Activated T-cell treated with anti-CD3 and anti-CD28 coated beads for 4 hours (primary cell): ENCODE data around the gene INSRR.

ENCODE experiments used
- DNase-seq: peaks from one replicate; pipeline ENCODE4 v3.0.0-alpha.2; 2020

Gene INSRR

DNA sequence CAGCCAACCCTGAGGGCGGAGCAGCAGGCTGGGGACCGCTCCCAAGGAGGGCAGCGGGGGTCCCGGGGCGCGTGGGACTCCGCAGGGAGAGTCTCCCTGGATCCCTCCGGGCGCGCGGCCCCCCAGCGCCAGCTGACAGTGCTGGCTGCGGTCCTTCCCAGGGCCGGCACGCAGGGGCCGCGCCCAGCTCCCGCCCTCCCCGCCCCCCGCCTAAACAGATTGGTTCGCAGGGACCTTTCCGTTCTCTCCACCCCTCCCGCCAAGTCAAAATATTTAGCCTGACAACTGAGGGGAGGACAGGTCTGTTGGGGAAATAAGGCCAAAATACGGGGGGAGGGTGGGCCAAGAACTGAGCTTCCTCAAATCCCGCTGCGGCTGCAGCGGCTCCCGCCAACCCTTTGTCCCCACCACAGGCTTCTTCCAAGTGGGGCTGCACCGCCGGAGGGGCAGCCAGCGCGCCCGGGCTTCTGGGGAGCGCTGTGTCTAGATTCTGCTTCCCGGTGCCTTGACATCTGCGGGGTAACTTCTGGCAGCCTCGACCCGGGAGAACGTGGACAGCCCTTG is at the start of gene INSRR:
Gene INSRR (minus strand): TSS at position 159 of the 564 bp plus-strand sequence. CDS start 496 bp downstream, outside the sequence.
- DNase-seq: no peak

DNA sequence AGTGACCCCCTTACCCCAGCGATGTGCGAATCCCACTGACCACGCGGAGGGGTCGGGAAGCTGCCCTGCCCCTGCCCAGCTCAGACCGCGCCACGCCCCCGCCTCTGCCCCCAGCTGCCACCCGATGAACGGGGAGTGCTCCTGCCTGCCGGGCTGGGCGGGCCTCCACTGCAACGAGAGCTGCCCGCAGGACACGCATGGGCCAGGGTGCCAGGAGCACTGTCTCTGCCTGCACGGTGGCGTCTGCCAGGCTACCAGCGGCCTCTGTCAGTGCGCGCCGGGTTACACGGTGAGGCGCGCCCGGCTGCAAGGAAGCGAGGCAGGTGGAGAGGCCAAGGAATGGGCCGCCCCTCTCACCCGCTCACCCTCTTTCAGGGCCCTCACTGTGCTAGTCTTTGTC is 49.6 kb upstream of the INSRR start:
- no peak for DNase-seq

DNA sequence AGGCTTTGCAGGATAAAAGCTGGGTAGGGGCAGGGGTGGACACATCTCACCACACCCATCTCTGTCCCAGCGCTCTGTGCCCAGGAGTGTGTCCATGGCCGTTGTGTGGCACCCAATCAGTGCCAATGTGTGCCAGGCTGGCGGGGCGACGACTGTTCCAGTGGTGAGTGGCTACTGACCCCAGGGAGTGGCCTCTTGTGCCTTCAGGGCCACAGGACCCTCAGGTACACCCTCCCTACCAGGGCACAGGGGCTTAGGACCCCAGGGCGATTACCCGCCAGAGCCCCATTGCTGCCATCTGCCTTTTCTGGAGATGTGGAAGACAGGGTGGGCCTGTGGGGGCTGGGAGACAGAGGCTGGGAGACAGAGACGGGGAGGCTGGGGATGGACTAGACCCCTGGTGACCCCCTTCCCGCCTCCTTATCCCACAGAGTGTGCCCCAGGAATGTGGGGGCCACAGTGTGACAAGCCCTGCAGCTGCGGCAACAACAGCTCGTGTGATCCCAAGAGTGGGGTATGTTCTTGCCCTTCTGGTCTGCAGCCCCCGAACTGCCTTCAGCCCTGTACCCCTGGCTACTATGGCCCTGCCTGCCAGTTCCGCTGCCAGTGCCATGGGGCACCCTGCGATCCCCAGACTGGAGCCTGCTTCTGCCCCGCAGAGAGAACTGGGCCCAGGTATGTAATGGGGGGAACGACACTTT is 47.4 kb upstream of the INSRR start:
- no peak for DNase-seq

DNA sequence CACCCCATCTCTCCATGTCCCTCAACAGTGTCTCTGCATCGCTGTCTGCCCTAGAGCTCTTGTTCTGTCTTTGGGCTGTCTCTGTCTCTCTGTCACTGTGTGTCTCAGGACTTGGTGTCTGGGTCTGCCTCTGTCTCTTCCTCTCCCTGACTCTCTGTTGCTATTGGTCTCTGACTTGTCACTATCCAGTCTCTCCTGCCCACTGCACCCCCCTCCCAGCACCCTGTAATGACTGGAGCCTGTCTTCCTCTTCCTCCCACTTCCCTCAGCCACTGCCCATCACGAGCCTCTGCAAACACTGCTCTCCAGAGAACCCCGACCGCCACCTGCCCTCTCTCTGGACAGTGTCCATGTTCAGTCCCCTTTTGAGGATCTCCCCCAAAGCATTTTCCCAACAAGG is 46.7 kb upstream of the INSRR start:
- no peak for DNase-seq

DNA sequence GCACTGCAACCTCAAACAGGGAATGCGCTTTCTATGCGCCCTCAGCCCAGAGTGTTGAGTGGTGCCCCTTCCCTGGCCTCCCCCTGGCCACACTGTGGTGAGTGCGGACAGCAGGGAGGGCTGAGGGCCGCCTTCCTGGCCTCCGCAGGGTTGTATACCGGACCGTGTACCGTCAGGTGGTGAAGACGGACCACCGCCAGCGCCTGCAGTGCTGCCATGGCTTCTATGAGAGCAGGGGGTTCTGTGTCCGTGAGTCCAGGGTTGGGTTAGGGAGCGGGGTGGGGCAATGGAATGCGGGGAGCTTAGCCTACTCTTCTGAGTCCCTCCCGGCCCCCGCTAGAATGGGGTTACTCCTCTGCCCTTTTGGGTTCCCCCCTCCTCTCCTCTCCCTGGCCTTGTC is 46.3 kb upstream of the INSRR start:
- no peak for DNase-seq

DNA sequence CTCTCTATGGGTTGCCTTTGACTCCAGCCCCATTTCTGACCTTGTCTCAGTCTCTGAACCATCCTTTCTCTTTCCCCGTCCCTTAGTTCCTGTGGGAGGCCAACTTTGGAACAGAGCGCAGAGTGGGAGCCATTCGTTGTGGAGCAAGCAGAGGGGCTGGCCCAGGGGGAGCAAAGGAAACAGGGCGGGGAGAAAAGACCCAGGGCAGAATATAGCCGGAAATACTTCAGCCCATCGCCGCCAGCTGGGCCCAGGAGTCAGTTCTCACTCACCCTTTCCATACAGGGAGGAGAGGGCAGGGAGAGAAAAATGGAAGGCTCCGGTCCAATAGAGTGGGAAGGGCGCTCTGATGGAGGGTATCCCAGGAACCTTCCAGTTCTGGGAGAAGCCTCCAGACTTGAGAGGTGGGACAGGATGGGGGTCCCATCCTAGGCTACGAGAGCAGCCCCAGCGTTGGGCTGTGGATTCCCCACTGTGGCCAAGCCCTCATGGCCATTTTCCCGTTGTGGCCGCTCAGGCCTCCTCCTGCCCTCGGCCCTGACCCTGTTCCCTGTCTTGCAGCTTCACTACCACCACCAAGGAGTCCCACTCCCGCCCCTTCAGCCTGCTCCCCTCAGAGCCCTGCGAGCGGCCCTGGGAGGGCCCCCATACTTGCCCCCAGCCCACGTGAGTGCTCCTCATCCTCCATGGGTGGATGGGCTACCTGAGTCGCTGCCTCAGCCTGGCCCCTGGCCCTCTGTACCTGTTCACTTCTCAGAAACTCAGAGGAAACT is 45.5 kb upstream of the INSRR start:
- no peak for DNase-seq

DNA sequence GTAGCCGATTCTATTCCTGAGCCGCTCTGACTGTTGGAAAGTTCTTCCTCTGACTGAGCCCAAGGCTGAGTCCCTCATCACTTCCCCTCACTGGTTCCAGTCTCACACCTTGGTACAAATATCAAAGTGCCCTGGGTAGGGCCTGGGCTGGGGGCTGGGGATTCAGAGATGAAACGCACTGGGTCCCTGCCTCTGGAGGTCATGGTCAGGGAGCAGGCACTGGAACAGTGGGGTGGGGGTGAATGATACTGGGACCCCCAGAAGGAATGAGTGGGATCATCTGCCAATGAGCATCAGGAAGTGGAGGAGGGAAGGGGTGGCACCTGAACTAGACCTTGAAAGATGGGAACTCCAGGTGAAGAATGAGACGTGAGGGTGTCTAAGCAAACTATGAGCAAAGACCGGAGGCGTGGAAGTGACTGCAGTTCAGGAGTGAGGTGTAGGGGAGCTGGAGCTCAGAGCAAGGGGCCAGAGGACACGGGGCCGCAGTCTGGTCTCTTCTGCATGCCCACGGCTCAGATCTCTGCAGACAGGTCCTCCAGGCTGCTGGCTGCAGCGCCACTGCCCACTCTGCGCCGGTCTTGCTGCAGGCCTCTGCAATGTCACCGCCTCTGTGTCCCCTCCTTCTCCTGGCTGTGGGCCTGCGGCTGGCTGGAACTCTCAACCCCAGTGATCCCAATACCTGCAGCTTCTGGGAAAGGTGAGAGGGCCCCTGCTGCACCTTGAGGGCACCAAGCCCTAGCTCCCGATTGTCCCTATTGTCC is 44.6 kb upstream of the INSRR start:
- no peak for DNase-seq

DNA sequence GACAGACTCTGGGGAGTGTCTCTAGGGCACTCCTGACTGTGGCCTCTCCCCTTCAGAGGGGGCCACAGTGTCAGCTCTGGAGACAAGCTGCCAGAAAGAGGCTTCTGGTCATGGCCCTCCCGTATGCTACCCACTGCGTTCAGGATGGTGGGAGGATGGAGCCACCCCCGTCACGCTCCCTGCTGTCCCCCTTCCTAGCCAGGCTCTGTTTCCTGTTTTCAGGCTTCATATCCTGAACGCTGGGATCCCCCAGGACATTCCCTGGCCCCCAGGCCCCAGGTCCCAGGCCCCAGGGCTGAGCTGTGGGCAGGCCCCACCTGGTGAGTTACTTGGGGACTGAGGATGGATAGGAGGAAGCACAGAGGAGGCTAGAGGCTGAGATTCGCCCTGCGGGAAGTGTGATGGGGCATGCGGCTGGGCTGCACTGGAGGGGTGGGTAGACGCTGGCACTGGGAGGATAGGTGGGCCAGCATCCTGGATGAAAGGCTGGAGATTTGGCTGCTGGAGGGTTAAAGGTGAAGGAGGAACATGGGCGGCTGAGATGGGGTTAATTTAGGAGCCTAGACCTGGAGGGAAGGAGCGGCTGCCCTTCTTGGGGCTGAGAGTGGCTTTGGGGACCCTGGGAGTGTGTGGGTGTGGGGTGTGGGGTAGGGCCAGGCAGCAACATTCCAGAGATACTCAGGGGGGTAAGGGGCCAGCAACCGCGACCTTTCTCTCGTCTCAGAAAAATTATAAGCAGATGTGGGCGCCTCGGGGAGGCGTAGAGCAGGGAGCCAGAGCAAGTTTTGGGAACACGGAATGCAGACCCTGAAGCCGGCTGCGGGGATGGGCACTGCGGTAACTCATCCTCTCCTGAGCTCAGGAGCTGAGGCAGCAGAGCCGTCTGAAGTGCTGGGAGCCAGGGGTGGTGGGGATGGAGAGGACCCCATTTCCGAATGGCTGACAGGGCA is 43.3 kb upstream of the INSRR start:
- no peak for DNase-seq

DNA sequence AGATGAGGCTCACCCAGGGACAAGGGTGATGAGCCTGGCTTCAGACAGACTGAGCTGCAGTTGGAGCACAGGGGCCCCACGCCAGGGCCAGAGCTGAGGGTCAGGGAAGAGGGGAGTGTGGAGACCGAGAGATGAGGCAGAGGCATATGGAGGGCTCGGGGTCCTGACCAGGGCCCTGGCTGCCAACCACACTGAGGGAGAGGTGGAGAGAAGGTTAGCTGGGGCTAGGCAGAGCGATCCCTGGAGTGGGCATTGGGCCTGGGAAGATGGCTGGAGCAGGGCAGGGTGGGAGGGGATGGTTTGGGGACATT is 42.6 kb upstream of the INSRR start:
- DNase-seq: no peak

DNA sequence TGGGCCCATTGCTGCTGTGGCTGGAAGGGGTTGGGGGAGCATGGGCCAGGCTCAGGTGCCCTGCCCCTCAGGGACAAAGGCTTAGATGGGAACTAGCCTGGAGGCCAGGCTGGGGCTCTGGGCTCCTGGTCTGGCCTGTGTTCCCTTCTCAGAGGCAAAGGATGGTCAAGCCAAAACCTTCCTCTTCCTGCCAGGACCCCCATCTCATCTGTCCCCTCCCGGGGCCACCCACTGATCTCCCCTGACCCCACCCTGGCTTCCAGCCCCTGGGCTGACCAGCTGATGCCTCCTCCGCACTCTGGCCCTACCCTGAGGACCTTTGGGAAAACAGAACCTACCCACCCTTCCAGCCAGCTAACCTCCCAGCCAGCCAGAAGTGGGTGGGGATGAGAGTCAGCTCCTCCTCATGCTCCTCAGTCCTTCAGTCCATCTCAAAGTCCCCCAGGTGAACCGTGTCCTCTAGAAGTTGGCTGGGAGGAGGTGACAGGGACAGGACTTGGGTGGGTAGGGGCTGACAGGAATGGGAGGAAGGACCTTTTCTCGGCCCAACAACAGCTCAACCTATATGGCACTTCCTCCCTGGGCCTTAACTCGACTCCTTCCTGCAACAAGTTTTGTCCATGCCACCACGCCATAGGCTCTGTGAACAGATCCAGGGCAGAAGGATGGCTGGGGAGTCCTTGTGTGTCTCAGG is 42.1 kb upstream of the INSRR start:
- DNase-seq: no peak

DNA sequence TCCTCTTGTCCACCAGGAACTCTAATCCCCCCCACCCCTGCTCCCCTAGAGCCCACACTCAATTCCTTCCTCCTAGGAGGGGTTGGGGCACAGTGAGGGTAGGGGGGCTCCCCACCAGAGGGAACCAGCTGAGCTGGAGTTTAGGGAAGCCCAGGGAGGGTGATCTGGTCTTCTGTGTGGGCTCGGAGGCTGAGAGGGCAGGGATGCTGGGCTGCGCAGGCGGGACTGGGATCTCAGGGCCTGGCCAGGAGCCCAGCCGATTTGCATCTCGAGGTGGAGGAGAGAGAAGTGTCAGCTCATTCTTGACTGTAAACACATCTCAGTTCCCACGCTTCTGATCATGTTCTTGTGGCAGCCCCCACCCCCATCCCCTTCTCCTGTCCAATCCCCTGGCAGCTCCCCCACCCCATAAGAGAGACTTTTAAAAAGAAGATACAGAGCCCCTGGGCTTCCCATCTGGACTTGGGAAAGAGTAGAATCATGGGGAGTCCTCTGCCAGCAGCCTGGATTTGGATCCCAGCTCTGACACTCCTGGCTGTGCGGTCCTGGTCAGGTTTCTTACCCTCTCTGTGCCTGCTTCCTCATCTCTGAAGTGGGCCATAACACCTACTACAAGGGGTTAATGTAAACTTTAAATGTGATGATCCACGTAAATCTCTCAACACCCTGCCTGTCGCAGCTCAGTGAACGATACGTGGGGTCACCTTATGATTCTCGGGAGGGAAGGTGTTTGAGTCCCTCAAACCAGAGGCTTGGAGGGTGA is 41.2 kb upstream of the INSRR start:
- DNase-seq: no peak

DNA sequence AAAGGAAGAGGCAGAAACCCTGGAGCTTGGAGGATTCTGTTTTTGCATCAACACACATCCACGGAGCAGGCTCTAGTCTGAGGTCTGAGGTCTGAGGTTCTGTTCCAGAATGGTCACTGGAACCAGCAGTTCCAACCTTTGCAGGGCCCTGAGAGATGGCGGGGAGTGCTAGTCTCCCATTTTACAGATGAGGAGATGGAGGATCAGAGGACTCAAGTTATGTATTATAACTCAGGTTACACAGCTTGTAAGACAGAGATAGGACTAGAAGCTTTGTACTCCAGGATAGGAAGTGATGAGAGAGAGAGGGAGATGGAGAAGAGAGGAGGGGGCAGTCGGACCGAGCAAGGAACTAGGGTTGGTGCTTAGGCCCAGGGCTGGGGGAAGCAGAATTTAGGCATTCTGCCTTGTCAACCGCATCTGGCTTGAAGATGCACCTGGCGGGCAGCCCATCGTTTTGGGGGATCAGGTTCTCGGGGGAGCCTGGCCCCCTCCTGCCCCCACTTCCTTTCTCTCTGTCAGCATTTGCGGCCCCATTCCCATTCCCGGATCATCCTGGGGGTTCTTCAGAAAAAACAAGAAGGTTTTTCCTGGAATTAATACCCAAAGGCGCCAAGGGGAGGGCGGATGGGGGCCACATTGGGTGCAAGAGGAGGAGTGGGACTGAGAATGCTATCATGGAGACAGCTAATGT is 40.2 kb upstream of the INSRR start:
- DNase-seq: no peak

DNA sequence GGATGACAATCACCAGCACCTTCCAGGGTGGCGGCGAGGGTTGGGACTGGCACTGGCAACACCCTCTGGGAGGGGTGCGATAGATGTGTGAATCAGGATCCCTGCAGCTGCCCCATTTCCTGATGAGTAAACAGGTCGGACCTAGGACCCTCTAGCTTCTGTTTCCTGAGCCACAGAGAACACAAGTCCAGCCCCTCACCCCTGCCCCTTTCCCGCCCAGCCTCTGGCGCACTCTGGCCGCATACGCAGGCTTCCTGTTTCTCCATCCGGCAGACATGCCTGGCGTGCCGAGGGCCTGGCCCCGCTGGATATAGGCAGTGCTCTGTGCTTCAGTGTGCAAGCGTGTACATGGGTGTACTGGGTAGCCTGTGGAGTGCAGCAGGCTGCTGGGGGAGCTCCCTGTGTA is 39.2 kb upstream of the INSRR start:
- no peak for DNase-seq

DNA sequence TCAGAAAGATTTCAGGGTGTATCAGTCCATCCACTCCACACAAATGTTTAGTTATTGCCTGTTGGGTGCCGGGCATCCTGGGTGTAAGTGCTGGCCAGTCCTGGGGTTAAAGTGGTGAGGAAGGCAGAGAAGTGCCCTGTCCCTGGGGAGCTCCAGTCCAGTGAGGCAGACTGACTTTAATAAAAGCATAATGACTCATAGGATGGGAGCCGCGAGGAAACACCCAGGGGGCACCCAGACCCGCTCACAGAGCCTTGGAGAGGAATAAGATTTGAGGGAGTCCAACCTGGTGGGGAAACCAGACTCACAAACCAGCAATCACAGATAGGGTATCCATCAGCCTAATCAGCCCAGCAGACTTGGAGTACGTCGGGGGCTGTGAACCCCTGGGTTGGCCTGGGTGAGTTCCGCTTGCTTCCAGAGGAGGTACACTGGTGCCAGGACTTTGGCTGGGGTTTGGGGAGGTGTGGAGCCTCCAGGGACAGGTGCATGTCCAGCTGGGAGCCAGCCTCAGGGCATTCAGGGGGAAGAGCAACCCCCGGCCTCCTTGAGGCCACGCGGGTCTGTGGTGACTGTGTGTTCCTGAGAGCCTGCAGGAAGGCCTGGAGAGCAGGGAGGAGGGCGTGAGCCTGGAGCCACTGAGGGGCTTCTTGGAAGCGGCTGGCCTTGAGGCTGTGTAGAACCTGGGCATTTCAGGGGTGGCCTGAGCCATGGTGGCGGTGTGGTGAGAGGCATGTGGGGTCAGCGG is 38.3 kb upstream of the INSRR start:
- no peak for DNase-seq

DNA sequence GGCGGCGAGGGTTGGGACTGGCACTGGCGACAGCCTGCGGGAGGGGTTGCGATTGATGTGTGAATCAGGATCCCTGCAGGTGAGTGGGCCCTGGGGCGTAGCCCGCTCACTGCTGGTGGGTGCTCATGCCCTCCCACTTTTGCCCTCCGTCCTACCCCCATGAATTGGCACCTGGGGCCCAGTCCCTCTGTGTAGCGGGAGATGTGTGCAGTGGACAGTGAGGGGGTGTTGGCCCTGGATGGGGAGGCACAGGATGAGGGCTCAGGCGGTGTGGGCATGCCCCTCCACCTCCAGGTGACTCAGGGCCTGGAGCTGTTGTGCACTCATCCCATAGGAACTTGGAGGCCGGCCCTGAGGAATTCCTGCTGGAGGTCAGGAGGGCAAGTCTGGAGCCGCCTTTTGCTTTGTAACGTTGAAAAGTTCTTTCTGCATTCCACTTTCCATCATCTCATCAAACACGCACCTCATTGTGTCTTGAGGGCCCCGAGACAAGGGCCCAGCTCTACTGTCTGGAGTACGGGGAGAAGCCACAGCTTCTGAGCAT is 37.6 kb upstream of the INSRR start:
- DNase-seq: no peak

DNA sequence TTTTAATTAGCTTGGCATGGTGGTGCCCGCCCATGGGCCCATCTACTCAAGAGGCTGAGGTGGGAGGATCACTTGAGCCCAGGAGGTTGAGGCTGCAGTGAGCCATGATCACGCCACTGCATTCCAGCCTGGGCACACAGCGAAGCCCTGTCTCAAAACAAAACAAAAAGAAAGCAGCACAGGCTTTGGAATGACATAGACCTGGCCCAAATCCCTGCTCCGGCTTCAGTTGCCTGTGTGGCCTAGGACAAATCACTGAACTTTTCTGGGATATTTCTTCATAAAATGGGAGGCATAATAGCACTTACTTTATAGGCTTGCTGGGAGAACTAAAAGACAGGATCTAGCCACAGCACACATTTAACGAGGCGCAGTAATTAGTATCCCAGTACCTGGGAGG is 37.0 kb upstream of the INSRR start:
- no peak for DNase-seq

DNA sequence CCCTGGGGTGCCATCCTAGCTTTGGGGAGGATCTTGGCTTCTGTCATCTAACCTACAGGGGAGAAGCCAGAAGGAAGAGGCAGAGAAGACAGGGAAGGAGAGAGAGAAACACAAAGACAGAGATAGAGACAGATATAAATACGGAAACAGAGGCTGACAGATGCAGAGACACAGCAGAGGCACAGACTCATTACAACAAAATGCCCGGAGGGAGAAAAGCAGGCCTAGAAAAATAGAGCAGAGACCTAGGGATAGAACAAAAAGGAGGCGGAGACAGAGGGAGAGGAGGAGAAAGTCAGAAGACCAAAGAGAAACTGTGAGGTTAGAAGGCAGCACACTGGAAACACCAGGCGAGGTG is 36.5 kb upstream of the INSRR start:
- DNase-seq: no peak

DNA sequence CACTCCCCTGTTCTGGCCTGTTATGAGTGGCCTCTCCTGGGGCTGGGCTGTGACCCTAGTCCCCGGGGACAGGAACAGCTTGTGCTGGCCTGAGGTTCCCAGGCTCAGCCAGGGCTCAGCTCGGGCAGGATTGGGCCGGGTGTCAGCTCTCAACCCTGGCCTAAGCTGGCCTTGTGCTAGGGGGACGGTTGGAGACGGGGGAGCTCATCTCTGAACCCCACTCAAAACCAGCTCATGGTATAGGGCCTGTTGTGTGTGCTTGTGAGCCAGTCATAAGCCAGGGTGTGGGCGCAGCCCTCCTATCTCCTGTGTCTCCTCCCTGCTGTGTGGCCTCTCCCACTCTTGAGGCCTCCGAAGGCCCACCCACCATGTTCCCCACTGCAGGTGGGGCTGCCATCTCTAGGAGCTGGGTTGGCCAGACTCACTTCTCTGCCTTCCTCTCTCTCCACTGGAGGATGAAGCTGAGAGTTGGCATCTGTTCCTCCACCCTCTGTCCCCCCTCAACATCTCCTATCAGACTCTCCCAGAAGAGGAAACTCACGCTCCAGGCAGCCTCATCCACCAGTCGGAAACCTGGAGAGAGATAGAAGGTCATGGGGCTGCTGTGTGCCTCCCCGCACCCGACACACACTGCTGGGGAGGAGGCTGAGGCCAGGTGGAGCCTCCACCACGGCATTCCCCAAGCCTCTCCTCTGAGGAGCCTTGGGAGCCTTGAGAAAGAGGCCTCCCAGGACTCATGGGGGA is 36.0 kb upstream of the INSRR start:
- DNase-seq: no peak

DNA sequence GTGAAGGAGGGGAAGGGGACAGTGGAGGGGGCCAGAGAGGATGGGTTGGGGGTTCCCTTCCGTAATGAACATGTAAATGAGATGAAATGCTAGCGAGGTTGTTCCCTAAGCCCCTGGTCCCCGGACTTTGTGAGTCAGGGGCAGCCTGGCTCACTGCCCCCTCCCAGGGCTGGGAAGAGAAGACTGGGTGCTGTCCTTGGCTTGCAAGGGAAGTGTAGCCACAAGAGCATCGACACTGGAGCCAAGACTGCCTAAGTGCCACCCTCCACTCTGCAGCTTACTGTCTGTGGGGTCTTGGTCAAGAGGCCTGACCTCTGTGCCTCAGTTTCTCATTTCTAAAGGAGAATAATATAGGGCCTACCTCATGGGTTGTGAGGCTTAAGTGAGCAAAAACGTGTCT is 35.1 kb upstream of the INSRR start:
- no peak for DNase-seq
